GM19455 (cell line): ENCODE data around the gene ADAMTS15.

Experiments used
- ATAC-seq: cut with Tn5 transposase; IDR thresholded peaks from one replicate; pipeline ENCODE4 v1.9.1; 2021; ENCODE audit not compliant: unreplicated experiment

Gene ADAMTS15

GRCh38 chr11:130458410-130458729 is 9.9 kb downstream of the ADAMTS15 start:
- no peak for ATAC-seq

- ATAC-seq, result no peak
Observed at GRCh38 chr11:130459521-130459920, 11.1 kb downstream of the ADAMTS15 start.

GRCh38 chr11:130462101-130462885 is 13.8 kb downstream of the ADAMTS15 start:
- ATAC-seq, result no peak

- no peak for ATAC-seq
Observed at GRCh38 chr11:130462931-130463330, 14.5 kb downstream of the ADAMTS15 start.

- no peak for ATAC-seq
Observed at GRCh38 chr11:130464291-130464812, 15.9 kb downstream of the ADAMTS15 start.

GRCh38 chr11:130465263-130465662 is 16.8 kb downstream of the ADAMTS15 start:
- ATAC-seq, result no peak

- ATAC-seq, result no peak
Observed at GRCh38 chr11:130467116-130467900, 18.9 kb downstream of the ADAMTS15 start.

GRCh38 chr11:130469181-130469580 is 20.7 kb downstream of the ADAMTS15 start:
- no peak for ATAC-seq

GRCh38 chr11:130470832-130471706 is 22.6 kb downstream of the ADAMTS15 start:
- no peak for ATAC-seq

GRCh38 chr11:130471731-130472433 is 23.4 kb downstream of the ADAMTS15 start:
- no peak for ATAC-seq

- no peak for ATAC-seq
Observed at GRCh38 chr11:130472434-130472961, 24.1 kb downstream of the ADAMTS15 start.

GRCh38 chr11:130473056-130473794 is 24.8 kb downstream of the ADAMTS15 start:
- no peak for ATAC-seq

- ATAC-seq, result no peak
Observed at GRCh38 chr11:130473795-130474377, 25.4 kb downstream of the ADAMTS15 start.

GRCh38 chr11:130474637-130475400 is 26.4 kb downstream of the ADAMTS15 start:
- ATAC-seq, result no peak

GRCh38 chr11:130475426-130476053 is 27.1 kb downstream of the ADAMTS15 start:
- ATAC-seq, result no peak

- ATAC-seq, result no peak
Observed at GRCh38 chr11:130476200-130476921, 27.9 kb downstream of the ADAMTS15 start.

- ATAC-seq, result no peak
Observed at GRCh38 chr11:130476922-130477491, 28.6 kb downstream of the ADAMTS15 start.
